Endothelial cell of umbilical vein (primary cell): Measurements from ENCODE around the gene TRAPPC11. TPM values are rescaled to one million over a fixed set of nuclear protein-coding genes. Genes with fewer than 3 reads are reported as not detected.
A peak's percentile ranks its signal among the peaks of the same experiment; 100 is the strongest.
"Not testable (repeated sequence)": the region's sequence is repeated elsewhere in the genome, so short reads cannot be mapped to it uniquely, and the experiment has no call there.

Experiments used
- BruUV-seq: library from RNA; stranded (reverse); fragments of 400-500 nt; replicated peaks from 2 replicates; lab custom pipeline; 2021; lab: Mats Ljungman, UMichigan
- CTCF ChIA-PET: fragments of 300-600, 350-600 bp; sonication (Branson Sonifier 250); formaldehyde crosslinking; loops from one replicate; lab custom pipeline; 2021; ENCODE audit warnings: antibody characterized with exemption, inconsistent platforms; lab: Charles Lee
- POLR2A ChIA-PET: fragments of 300-600, 350-600 bp; sonication (Branson Sonifier 250); formaldehyde crosslinking; loops from one replicate; lab custom pipeline; 2021; ENCODE audit warnings: antibody characterized with exemption, inconsistent platforms; lab: Charles Lee
- DNase-seq: peaks from one replicate; pipeline ENCODE4 v3.0.0-alpha.2; 2011; ENCODE audit warnings: low read depth, low spot score
- FAIRE-seq: peaks from 2 replicates; lab custom pipeline; 2011; peaks lifted over from hg19 to GRCh38; lab: Jason Lieb, UNC
- H2AFZ ChIP-seq: 2 replicates; pipeline ENCODE4 v1.6.0; 2012; ENCODE audit warnings: low read depth, low read length, control low read depth, inconsistent platforms
- H3K27ac ChIP-seq: 2 replicates; pipeline ENCODE4 v1.5.1; 2011; ENCODE audit warnings: low read depth, mild to moderate bottlenecking, control low read depth, low read length, moderate library complexity; ENCODE audit not compliant: insufficient read depth
- H3K27me3 ChIP-seq, 2 experiments: 2 replicates each; pipeline versions ENCODE4 v1.6.0 to v1.6.1; 2011; ENCODE audit warnings: low read length in 2 of 2, mixed read lengths in 1 of 2; ENCODE audit not compliant: control insufficient read depth in 2 of 2, insufficient read depth in 2 of 2
- H3K36me3 ChIP-seq, 2 experiments: 2 replicates in 1 of 2; 3 replicates in 1 of 2; pipeline ENCODE4 v1.5.1; 2011; ENCODE audit warnings: low read length in 2 of 2, mild to moderate bottlenecking in 1 of 2, moderate library complexity in 1 of 2; ENCODE audit not compliant: control insufficient read depth in 2 of 2, insufficient read depth in 2 of 2; ENCODE audit errors: extremely low read depth in 1 of 2
- H3K4me1 ChIP-seq: 3 replicates; pipeline ENCODE4 v1.5.1; 2011; ENCODE audit warnings: mild to moderate bottlenecking, low read length; ENCODE audit not compliant: control insufficient read depth, insufficient read depth; ENCODE audit errors: extremely low read depth
- H3K4me2 ChIP-seq: 2 replicates; pipeline ENCODE4 v1.6.1; 2011; ENCODE audit warnings: low read length, control low read depth, mixed read lengths; ENCODE audit not compliant: insufficient read depth
- H3K4me3 ChIP-seq, 3 experiments: fragments of 200-600 bp in 1 of 3; sonication (generic), shearing (Covaris generic) in 1 of 3; replicated peaks in 1 of 3; 2 replicates each; pipeline ENCODE4 v1.5.1; 2011 to 2016; ENCODE audit warnings: control low read depth in 3 of 3, low read length in 3 of 3, mild to moderate bottlenecking in 2 of 3, inconsistent platforms in 1 of 3, low read depth in 1 of 3, moderate library complexity in 1 of 3; ENCODE audit not compliant: insufficient read depth in 1 of 3
- H3K79me2 ChIP-seq: 2 replicates; pipeline ENCODE4 v1.6.0; 2012; ENCODE audit warnings: low read length, inconsistent platforms; ENCODE audit not compliant: control insufficient read depth, insufficient read depth
- H3K9ac ChIP-seq: replicated peaks from 2 replicates; pipeline ENCODE3; 2011; ENCODE audit warnings: low read length, control low read depth; ENCODE audit not compliant: insufficient read depth; ENCODE audit errors: extremely low read depth
- H3K9me1 ChIP-seq: replicated peaks from 3 replicates; pipeline ENCODE4 v1.6.0; 2011; ENCODE audit warnings: mild to moderate bottlenecking, low read length; ENCODE audit not compliant: control insufficient read depth, insufficient read depth; ENCODE audit errors: extremely low read depth
- H3K9me3 ChIP-seq: replicated peaks from 2 replicates; pipeline ENCODE4 v1.5.1; 2012; ENCODE audit warnings: low read length, inconsistent platforms; ENCODE audit not compliant: control insufficient read depth, insufficient read depth
- H4K20me1 ChIP-seq: replicated peaks from 2 replicates; pipeline ENCODE3; 2011; ENCODE audit warnings: mild to moderate bottlenecking, low read length; ENCODE audit not compliant: control insufficient read depth, insufficient read depth; ENCODE audit errors: extremely low read depth
- EZH2 ChIP-seq: IDR thresholded peaks from 2 replicates; pipeline ENCODE4 v1.6.1; 2012; ENCODE audit warnings: borderline replicate concordance, low read depth, mild to moderate bottlenecking, moderate library complexity, low read length, inconsistent platforms; ENCODE audit not compliant: severe bottlenecking
- FOS ChIP-seq: IDR thresholded peaks from 2 replicates; pipeline ENCODE4 v1.6.1; 2011; ENCODE audit warnings: mild to moderate bottlenecking, low read length, moderate library complexity, borderline replicate concordance; ENCODE audit not compliant: insufficient read depth
- GATA2 ChIP-seq: IDR thresholded peaks from 2 replicates; pipeline ENCODE4 v1.7.0; 2011; ENCODE audit warnings: low read depth, mild to moderate bottlenecking, moderate library complexity, mixed read lengths, low read length; ENCODE audit not compliant: insufficient read length, insufficient read depth
- JUN ChIP-seq: IDR thresholded peaks from 2 replicates; pipeline ENCODE4 v1.6.1; 2011; ENCODE audit warnings: borderline replicate concordance, low read depth; ENCODE audit not compliant: insufficient read length, insufficient read depth
- MYC ChIP-seq: IDR thresholded peaks from one replicate; pipeline ENCODE4 v1.6.1; 2011; ENCODE audit warnings: mild to moderate bottlenecking, low read depth, low read length
- POLR2A ChIP-seq: IDR thresholded peaks from 2 replicates; pipeline ENCODE4 v1.6.1; 2012; ENCODE audit warnings: low read depth, mild to moderate bottlenecking, control low read depth, low read length
- POLR2AphosphoS5 ChIP-seq: IDR thresholded peaks from 2 replicates; pipeline ENCODE4 v1.6.1; 2012; ENCODE audit warnings: low read depth, mild to moderate bottlenecking, control low read depth, low read length, moderate library complexity; ENCODE audit not compliant: insufficient read depth
- dilution Hi-C: fragments of 300-500 bp; cut with MboI; formaldehyde crosslinking; loops from one replicate; pipeline ENCODE4 v1.15.0; 2019; ENCODE audit warnings: low sequenced_read_pairs; ENCODE audit not compliant: extremely low pct_ligation_motif_present
- intact Hi-C: fragments of 100-400 bp; cut with micrococcal nuclease; formaldehyde crosslinking; loops from one replicate; pipeline ENCODE4 v1.10.0; 2022
- polyA plus RNA-seq, 4 experiments: library from polyadenylated mRNA; depleted of rRNA in 3 of 4; stranded (reverse) in 3 of 4; unstranded in 1 of 4; fragments of >200 nt; gene quantifications; 2 replicates each; pipeline versions ENCODE4 v1.2.1 to v1.2.3, GENCODE V29; 2011 to 2012; ENCODE audit warnings: missing spikeins in 1 of 4
- total RNA-seq: library from RNA; stranded (reverse); gene quantifications from 2 replicates; pipeline ENCODE4 v1.2.3, GENCODE V29; 2021
- TF ChIP-seq, protein P1 (sequence below), 2 donors: IDR thresholded peaks; 1 replicate in 1 of 2; 2 replicates in 1 of 2; pipeline ENCODE4 v1.5.1; 2011; ENCODE audit warnings: low read length in 2 of 2, mild to moderate bottlenecking in 2 of 2, moderate library complexity in 2 of 2, control low read depth in 1 of 2, inconsistent platforms in 1 of 2, low read depth in 1 of 2; ENCODE audit not compliant: insufficient read depth in 1 of 2; ENCODE audit errors: extremely low read depth in 1 of 2
- TF ChIP-seq, protein P2 (sequence below): IDR thresholded peaks from 2 replicates; pipeline ENCODE4 v1.6.1; 2011; ENCODE audit not compliant: insufficient read depth, insufficient read length

TRAPPC11 gene
- total and polyA plus RNA-seq, 2 donors (not counting 3 experiments of a cell fraction or from before 2014, with no cell fraction given): 21.2 to 32.1 TPM

DNA sequence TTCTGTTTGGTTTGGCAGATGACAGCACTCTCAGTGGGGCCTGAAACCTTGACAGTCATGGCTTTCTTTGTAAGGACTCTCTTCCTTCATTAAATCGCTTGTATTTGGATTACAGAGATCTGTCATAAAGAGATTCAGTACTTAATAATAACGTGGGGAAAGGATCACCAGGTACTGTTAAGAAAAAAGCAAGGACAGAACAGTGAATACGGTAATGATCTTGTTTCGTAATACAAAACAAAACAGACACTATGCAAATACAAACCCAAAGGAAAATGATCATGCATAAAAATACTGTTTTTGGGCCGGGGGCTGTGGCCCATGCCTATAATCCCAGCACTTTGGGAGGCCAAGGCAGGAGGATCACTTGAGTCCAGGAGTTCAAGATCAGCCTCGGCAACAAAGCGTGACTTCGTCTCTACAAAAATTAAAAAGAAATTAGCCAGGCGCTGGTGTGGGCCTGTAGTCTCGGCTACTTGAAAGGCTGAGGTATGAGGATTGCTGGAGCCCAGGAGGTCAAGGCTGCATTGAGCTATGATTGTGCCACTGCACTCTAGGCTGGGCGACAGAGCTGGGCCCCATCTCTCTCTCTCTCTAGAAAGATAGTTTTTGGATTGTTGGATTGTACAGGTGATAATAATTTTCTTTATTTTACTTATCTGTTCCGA is 64.6 kb downstream of the TRAPPC11 start:
- Histone ChIP-seq H3K9me3 (no peaks in the 10 kb centered on the region), H3K4me3 (no peak overlapping the region), H3K9me1 (no peaks in the 10 kb centered on the region), H3K4me1 (peaks cover 2% of the 10 kb centered on the region), H3K27me3 (no peaks in the 10 kb centered on the region), H3K27ac (no peak overlapping the region), H3K9ac (no peak overlapping the region), H2AFZ (peak overlapping the region; percentile 62), H3K4me2 (no peak overlapping the region), H4K20me1 (no peaks in the 10 kb centered on the region), H3K36me3 (no peaks in the 10 kb centered on the region), H3K79me2 (no peaks in the 10 kb centered on the region)
- no peak for FAIRE-seq
- ChIA-PET POLR2A (no interaction called here), CTCF (no interaction called here)
- DNase-seq: no peak
- intact Hi-C loops: loop anchor here (5.0 to 10.0 kb wide), 2 partner anchors 184 to 441 kb away; partner anchors contain the start of gene STOX2
- BruUV-seq: no TSS peak
- dilution Hi-C loops: no loop called here
- no peak for TF ChIP-seq POLR2A
- TF ChIP-seq POLR2AphosphoS5: no peak
- TF ChIP-seq, protein P1, sequence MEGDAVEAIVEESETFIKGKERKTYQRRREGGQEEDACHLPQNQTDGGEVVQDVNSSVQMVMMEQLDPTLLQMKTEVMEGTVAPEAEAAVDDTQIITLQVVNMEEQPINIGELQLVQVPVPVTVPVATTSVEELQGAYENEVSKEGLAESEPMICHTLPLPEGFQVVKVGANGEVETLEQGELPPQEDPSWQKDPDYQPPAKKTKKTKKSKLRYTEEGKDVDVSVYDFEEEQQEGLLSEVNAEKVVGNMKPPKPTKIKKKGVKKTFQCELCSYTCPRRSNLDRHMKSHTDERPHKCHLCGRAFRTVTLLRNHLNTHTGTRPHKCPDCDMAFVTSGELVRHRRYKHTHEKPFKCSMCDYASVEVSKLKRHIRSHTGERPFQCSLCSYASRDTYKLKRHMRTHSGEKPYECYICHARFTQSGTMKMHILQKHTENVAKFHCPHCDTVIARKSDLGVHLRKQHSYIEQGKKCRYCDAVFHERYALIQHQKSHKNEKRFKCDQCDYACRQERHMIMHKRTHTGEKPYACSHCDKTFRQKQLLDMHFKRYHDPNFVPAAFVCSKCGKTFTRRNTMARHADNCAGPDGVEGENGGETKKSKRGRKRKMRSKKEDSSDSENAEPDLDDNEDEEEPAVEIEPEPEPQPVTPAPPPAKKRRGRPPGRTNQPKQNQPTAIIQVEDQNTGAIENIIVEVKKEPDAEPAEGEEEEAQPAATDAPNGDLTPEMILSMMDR (IDR thresholded peaks at IDR 0.05; ENCODE audit: extremely low read depth in 1 of 2, insufficient read depth in 1 of 2, low read depth in 1 of 2, low read length in 2 of 2): no peak
- TF ChIP-seq MYC: no peak
- TF ChIP-seq, protein P2, sequence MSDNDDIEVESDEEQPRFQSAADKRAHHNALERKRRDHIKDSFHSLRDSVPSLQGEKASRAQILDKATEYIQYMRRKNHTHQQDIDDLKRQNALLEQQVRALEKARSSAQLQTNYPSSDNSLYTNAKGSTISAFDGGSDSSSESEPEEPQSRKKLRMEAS: no peak
- no peak for TF ChIP-seq JUN
- TF ChIP-seq FOS: no peak
- TF ChIP-seq EZH2: no peak
- no peak for TF ChIP-seq GATA2

DNA sequence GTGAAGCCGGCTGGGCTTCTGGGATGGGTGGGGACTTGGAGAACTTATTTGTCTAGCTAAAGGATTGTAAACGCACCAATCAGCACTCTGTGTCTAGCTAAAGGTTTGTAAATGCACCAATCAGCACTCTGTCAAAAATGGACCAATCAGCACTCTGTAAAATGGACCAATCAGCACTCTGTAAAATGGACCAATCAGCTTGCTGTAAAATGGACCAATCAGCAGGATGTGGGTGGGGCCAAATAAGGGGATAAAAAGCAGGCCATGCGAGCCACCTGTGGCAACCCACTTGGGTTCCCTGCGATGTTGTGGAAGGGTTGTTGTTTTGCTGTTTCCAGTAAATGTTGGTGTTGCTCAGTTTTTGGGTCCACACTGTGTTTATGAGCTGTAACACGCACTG is 66.5 kb downstream of the TRAPPC11 start:
- CTCF ChIA-PET, H4K20me1 ChIP-seq, H3K4me1 ChIP-seq, H3K79me2 ChIP-seq, H3K4me3 ChIP-seq, H3K36me3 ChIP-seq, H3K27ac ChIP-seq, POLR2A ChIA-PET, H3K27me3 ChIP-seq, dilution Hi-C loops, H3K9ac ChIP-seq, H3K9me1 ChIP-seq, FAIRE-seq, DNase-seq, H2AFZ ChIP-seq, H3K4me2 ChIP-seq, BruUV-seq, H3K9me3 ChIP-seq: not testable (repeated sequence)
- intact Hi-C loops: loop anchor here (10.0 kb wide), 1 partner anchor 439 kb away; no protein-coding TSS in a partner anchor
